HG02852 (cell line): ENCODE data around the gene PSMD4.

ENCODE experiments used
- ATAC-seq: cut with Tn5 transposase; IDR thresholded peaks from one replicate; pipeline ENCODE4 v1.9.1; 2021; ENCODE audit warnings: mild to moderate bottlenecking, moderate library complexity; ENCODE audit not compliant: unreplicated experiment

The PSMD4 gene

DNA sequence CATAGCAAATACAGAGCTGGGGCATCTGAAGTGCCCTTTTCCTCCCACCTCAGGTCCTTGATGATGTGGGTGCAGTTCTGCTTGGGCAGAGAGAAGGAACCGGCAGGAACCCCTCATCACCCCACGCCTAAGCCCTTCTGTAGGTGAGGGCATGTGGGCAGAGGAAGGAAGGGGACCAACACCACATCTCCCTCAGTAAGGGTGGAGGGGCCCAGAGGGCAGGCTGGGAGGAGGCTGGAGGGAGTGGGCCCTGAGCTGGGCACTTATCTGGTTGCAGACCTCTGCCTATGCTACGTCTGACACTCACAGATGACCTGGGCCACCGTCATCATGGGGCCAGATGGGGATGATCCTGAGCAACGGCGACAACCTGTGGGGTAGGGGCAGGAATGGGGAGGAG lies 38.6 kb downstream of the PSMD4 start:
- no peak for ATAC-seq

DNA sequence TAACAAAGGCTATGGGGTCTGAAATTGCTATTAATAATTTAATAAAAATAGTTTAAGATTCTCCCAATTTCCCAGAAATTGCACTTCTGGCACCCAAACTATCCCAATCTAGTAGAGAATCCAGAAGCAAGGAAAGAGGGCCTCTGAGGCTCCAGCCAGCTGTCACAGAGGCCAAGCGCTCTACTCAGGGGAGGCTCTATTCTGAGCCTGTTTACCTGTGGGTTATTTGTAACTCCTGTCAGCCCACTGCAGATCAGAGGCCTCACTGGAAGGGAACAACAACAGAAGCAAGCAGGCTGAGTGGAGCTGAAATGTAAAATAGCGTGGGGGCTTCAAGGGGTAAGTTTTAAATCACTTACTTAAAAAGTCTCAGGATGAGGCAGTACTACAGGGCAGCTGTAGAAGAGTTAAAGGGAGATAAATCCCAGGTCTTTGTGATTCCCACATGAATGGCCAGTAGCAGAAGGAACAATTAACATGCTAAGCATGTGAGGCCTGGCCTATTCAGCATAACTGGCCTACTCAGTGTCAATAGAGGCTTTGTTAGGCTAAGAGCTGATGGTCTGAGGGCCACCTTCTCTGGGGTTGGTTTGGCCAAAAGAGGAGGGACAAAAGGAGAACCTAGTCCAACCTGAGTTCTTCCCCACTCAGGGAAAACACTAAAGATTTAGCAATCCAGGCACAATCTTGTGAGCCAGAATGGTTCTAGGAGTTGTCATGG lies 40.4 kb downstream of the PSMD4 start:
- no peak for ATAC-seq

GRCh38 chr1:151309811-151310323 lies 55.3 kb downstream of the PSMD4 start:
- no peak for ATAC-seq

- no peak for ATAC-seq
Observed at GRCh38 chr1:151311011-151311410, 56.5 kb downstream of the PSMD4 start.

DNA sequence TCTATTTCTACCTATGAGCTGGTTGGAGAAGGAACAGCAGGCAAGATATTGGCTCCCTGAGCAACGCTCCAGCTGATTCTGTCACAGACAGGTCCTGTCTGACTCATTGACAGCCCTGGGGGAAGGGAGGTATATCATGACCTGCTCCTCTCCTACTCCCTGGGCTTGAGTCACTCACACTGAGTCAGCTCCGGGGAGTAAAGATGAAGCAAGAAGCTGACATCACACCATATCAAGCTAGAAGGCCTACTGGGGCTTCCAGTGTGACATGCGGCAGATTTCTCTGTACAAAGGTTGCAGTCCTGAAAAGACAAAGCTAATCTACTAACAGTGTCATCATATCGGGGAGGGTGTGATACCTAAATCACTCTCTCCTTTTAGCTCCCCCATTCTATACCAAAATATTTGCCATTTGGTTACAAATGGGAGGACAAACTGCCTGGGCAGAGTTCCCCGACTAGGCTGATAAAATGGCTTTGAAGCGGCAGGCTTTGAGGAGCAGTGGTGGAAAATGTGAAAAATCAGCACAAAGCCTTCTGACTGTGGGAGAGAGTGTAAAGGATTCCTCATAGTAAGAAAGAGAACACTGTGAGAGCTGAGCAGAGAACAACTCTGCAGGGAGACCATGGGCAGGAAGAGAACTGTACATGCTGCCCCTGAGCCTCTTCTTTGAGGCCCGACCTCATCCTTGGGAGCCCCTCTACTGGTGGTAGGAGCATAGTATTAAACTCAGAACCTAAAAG lies 57.2 kb downstream of the PSMD4 start:
- no peak for ATAC-seq

DNA sequence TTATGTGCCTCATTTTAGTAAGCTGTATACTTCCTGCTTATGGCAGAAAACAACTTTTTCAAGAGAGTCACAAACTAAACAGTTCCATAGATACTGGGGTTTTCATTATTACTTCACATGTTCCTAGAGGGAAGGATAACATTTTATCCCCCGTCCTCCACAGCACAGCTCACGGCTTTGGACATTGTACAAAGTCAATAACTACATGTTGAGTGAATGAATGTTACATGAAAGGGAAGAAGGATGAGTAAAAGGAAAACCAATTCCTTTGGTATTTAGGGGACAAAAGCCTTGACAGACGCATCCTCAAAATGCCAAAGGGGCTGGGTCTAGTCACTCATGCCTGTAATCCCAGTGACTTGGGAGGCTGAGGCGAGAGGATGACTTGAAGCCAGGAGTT lies 57.9 kb downstream of the PSMD4 start:
- no peak for ATAC-seq

DNA sequence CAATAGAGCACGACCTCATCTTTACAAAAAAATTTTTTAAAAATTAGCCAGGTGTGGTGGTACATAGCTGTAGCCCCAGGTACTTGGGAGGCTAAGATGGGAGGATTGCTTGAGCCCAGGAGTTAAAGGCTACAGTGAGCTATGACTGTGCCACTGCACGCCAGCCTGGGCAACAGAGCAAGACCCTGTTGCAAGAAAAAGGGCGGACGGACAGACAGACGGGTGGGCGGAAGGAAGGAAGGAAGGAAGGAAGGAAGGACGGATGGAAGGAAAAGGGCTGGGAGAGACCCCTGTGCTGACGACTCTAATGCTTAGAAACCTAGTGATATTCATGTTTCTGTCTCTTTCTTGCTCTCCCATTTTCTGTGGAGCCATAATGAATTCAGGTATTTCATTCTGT lies 58.3 kb downstream of the PSMD4 start:
- ATAC-seq, result no peak

DNA sequence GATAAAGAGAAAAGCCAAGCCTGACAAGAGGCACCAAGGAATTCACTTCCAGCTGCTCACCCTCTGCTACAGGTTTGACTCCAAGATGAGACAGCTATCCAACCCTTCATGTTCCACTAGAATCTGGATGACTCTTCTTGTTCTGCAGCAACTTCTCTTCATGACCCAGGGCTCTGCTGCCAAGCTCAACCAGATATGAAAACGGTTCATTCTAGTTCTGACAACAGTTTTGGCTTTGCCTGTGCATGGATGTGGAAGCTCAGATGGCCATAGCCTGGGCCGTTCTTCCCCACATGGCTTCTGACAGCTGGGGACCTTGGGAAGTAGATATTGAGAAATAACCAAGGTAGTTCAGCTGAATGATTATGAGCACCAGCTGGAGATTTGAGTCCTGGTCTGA lies 59.0 kb downstream of the PSMD4 start:
- no peak for ATAC-seq

DNA sequence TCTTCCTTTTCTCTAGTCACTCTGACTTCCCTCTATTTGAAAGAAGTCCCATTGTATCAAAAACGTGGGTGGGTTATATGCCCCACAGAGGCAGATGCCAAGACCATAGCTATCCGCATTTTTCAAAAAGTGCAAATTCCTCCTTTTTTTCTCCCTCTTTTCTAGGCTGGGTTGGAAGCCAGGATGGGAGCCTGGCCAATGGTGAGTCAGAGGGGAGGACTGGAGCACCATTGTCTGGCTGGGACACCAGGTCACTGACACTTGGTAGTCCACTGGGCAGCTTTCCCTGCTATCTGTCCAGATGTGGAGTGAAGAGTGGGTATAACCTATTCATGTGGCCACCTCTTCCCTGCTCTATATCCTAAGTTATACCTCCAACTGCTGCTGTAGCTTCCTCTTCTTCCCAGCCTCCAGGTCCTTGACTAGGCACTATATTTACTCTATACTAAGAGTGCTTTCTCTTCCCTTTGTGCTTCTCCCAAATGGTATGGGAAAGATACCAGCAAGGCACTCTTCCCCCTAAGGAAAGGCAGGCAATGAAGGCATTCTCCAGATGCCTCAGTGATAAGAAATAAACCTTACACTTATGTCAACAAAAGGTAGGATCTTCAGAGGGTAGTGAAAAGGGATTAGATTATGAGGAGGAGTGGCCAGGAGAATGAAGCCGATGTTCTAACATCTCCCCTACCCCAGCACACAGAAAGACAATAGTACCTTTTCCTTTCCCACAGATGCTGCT lies 59.8 kb downstream of the PSMD4 start:
- ATAC-seq, result no peak

GRCh38 chr1:151315565-151316235 lies 61.2 kb downstream of the PSMD4 start:
- no peak for ATAC-seq
